ENCODE measurements around the gene BCL3.

DNA sequence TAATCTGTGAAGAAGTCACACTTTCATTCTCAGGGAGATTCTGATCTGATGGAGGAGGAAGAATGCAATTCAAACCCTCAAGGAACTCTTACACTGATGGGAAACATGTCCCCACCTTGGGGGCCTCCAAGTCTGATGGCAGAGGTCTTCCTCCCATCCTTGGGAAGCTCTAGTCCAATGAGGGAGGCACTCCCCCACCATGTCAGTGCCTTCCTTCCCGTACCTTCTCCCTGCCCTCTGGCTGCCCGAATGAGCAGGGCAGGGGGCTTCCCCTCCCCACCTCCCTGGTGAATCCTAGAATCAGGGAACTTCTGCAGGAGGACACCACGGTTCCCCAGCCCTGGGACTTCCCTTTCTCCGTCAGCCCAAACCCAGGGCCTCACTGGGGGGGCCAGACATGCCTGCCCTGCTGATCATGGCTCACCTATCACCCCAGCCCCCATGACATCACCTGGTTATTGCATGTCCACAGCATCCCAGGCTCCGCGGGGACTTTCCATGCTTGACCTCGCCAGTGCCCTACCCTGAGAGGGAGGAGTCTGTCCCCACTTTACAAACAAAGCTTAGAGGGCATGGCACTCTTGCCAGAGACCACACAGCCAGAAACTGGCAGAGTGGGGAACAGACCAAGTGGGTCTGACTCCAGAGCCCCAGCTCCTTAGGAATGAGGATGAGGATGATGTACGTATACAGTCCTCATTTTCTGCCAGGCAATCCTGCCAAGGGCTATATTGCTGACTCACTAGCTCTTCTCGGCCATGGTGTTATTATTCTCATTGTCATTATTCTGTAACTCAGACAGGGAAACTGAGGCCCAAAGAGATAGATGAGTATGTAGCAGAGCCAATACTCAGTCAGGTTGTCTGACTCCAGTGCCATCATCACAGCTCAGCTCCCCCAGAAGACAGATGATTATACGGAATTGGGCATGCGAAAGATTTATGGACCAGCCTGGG lies 9.6 kb upstream of the BCL3 start:
- TF ChIP-seq, protein P1, sequence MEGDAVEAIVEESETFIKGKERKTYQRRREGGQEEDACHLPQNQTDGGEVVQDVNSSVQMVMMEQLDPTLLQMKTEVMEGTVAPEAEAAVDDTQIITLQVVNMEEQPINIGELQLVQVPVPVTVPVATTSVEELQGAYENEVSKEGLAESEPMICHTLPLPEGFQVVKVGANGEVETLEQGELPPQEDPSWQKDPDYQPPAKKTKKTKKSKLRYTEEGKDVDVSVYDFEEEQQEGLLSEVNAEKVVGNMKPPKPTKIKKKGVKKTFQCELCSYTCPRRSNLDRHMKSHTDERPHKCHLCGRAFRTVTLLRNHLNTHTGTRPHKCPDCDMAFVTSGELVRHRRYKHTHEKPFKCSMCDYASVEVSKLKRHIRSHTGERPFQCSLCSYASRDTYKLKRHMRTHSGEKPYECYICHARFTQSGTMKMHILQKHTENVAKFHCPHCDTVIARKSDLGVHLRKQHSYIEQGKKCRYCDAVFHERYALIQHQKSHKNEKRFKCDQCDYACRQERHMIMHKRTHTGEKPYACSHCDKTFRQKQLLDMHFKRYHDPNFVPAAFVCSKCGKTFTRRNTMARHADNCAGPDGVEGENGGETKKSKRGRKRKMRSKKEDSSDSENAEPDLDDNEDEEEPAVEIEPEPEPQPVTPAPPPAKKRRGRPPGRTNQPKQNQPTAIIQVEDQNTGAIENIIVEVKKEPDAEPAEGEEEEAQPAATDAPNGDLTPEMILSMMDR (IDR thresholded peaks at IDR 0.05; ENCODE audit: low read depth, low read length): no peak
- TF ChIP-seq EZH2phosphoT487 (IDR thresholded peaks at IDR 0.05; ENCODE audit: low read depth): no peak

Measured in OCI-LY3 (cell line).